PC-3 (cell line): Measurements from ENCODE around the gene SLC4A2.

Experiments used
- EZH2phosphoT487 ChIP-seq: fragments of 300-600 bp; sonication (generic); IDR thresholded peaks from 2 replicates; pipeline ENCODE4 v1.6.1; 2018; ENCODE audit warnings: mild to moderate bottlenecking, antibody characterized with exemption, low read length, borderline replicate concordance
- TF ChIP-seq, protein P1 (sequence below): fragments of 300-600 bp; sonication (generic); conservative IDR thresholded peaks from 2 replicates; pipeline ENCODE4 v1.5.1; 2017; ENCODE audit warnings: antibody characterized with exemption, low read depth, mild to moderate bottlenecking, low read length

DNA sequence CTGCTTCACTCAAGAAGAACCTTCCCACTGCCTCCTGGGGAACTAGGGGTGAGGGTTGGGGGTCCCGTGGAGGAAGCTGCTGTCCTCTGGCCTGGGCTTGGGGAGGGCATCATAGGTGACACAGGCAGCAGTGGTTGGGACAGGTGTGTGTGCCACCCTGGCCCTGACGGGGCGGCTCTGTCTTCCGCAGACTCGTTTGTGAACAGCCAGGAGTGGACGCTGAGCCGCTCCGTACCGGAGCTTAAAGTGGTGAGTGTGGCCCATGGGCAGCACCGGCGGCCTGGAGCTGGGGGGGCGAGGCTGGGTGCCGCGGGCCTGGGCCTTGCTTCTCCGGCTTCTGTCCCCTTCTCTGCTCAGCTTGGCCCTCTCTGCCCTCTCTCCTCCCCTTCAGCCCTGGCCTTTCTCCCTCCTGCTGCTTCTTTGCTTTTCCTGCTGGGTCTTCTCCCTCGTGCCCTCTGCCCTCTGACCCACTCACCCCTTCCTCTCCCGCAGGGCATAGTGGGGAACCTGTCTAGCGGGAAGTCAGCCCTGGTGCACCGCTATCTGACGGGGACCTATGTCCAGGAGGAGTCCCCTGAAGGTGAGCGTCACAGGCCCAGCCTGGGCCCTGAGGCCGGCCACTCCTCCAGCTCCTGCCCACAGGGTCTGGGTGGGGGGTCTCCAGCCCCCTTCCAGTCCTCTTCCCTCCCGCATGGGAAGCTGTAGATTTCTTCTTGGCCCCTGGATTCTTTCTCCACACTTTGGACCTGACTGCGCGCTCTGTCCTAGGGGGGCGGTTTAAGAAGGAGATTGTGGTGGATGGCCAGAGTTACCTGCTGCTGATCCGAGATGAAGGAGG, 57.4 kb downstream of the SLC4A2 start:
- no peak for TF ChIP-seq EZH2phosphoT487
- TF ChIP-seq, protein P1, sequence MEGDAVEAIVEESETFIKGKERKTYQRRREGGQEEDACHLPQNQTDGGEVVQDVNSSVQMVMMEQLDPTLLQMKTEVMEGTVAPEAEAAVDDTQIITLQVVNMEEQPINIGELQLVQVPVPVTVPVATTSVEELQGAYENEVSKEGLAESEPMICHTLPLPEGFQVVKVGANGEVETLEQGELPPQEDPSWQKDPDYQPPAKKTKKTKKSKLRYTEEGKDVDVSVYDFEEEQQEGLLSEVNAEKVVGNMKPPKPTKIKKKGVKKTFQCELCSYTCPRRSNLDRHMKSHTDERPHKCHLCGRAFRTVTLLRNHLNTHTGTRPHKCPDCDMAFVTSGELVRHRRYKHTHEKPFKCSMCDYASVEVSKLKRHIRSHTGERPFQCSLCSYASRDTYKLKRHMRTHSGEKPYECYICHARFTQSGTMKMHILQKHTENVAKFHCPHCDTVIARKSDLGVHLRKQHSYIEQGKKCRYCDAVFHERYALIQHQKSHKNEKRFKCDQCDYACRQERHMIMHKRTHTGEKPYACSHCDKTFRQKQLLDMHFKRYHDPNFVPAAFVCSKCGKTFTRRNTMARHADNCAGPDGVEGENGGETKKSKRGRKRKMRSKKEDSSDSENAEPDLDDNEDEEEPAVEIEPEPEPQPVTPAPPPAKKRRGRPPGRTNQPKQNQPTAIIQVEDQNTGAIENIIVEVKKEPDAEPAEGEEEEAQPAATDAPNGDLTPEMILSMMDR: no peak
